Right ventricle myocardium superior (tissue), 1 donor: ENCODE results near the gene MAP1B. TPM values are rescaled to one million over a fixed set of nuclear protein-coding genes. Genes with fewer than 3 reads are reported as not detected.

Source experiments
- ATAC-seq: fragments of 200-7000 bp; cut with Tn5 transposase; one replicate; pipeline ENCODE4 v1.9.1; 2020; ENCODE audit warnings: mild to moderate bottlenecking; ENCODE audit not compliant: poor library complexity
- DNase-seq: peaks from one replicate; pipeline ENCODE4 v3.0.0-alpha.2; 2020
- intact Hi-C: fragments of 100-400 bp; cut with DNase I; formaldehyde crosslinking; loops from one replicate; pipeline ENCODE4 v1.11.2; 2022
- total RNA-seq: library from RNA; stranded (reverse); fragmentation: NEBNext Ultra II Directional; extraction: Animal tissue kit (Norgen Biotek cat#: 25700); gene quantifications from one replicate; pipeline ENCODE4 v1.2.1, GENCODE V29; 2021
- donor health status: DM: no; HTN: yes; CAD: no; lungs with severe emphysema.

The MAP1B gene
- total RNA-seq, 1 donor from 2014 or later = 49.7 TPM

DNA sequence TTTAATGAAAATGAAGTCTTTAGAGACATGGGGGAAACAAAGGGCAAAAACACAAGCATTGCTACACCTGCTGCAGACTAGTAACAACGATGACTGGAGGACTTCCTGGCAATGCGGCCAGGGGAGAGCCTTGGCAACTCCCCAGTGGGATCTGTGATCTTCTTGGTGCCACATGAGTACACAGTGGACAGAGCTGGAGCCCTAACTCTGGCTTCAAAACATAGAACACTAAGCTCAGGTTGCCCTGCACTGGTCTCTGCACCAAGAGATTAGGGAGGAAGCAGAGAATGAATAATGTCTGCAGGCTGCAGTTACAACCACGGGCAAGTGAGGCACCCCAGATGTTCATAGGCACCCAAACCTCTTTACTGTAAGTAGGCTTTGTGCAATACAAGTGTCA, 121.7 kb downstream of the MAP1B start:
- peak; percentile 53 for DNase-seq
- intact Hi-C loops = no loop called here

DNA sequence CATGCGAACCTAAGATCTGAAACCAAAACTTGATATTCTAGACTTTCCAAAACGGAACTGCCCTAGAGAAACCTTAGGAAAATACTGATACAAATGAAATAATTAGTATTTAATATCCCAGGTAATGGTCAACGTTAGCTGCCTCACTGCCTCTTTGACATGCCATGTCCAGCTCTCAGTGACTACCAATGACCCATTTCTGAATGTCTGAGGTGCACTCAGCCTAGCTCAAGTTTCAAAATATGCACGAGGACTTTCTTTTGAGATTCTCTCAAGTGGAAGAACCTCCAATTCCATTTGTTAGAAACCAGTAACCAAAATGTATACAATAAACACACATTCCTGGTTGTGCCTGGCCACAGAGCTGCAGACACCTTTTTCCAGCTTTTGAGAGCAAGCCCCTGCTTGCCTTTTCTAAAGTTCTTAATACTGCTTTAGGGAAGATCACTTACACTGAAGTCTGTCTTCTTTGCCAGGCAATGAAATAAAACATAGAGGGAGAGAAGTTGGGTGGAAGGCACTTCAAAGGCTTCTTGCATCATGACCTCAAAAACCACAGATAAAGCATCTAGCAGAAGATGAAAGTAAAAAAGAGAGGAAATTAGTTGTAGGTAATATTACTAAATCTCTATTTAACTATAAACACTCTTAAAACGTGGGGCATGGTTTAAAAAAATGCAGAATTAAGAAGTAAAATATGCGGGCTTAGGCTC, 124.9 kb downstream of the MAP1B start:
- no peak for ATAC-seq
- intact Hi-C loops = no loop called here
- DNase-seq = no peak

More for the DNA sequence above, 121.7 kb downstream of the MAP1B start:
- ATAC-seq = peak; percentile 76

DNA sequence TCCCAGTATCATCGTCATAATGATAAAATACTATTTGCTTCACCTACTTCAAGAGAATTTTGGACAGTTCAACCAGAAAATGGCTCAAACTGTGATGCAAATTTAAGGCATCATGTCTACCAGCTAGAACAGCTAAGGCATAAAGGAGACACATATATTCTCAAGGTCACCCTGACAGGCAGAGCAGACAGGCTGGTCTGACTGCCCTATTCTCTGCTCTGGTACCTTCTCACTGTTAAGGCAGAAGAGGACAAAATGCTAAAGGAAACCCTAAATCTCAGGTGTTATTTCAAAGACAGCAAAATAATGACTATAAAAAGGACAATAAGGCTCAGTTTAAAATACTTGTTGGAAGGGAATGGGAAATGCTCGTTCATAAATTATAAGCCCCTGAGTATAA, 125.6 kb downstream of the MAP1B start:
- intact Hi-C loops = no loop called here
- ATAC-seq = no peak
- DNase-seq = no peak

DNA sequence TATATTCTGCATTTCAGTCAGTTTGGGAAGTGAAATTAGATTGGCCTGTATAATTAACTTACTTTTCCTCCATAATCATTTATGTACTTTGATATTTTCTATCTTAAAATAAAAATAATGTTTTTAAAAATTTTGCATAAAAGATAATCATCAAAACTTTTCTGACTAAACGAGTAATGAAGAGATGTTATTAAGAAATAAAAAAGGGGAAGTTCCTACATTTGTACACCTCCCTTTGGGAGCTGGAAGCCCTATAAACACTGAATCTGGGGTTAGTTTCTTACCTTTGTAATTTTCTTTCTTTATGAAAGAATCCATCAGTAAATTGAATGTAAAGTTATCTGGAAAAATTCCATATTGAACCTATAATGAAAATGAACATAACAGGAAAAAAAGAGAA, 126.6 kb downstream of the MAP1B start:
- intact Hi-C loops = no loop called here
- ATAC-seq (no peak), DNase-seq (no peak)

DNA sequence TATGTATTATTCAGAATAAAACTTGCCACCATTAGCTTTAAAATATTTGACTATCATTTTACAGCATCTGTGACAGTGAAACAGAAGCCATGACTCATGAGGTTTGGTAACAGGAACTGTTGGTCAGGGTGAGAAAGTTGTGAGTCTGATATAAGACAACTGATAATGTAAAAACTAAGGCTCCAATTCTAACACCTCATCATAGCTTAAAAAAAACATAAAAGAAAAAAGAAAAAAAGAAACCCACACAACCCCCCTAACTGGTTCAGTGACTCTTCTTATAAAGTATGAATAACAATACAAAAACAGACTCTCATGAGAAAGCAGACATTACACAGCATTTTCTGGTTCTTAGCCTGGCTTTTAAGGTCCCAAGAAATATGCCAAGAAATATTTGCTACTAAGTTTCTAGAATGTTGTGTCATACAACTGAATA, 127.0 kb downstream of the MAP1B start:
- no peak for ATAC-seq
- no peak for DNase-seq
- intact Hi-C loops = no loop called here

DNA sequence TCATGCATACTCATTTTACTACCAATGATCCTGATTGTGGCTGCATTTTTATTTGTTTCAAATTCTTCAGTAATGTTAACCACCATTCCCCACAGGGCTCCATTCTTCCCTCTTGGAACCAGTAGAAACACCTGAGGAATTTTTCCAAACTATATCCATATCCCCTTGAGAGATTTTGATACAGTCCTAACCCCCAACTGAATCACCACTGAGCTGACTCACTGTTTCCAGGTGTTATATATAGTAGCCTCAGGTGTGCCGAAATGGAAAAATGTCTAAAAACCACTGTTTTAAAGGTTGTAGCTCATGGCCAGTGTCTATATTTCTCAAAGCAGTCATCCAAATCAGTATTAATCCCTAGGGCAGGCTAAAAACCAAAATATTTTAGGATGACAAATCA, 127.6 kb downstream of the MAP1B start:
- ATAC-seq = no peak
- DNase-seq = no peak
- intact Hi-C loops = no loop called here

DNA sequence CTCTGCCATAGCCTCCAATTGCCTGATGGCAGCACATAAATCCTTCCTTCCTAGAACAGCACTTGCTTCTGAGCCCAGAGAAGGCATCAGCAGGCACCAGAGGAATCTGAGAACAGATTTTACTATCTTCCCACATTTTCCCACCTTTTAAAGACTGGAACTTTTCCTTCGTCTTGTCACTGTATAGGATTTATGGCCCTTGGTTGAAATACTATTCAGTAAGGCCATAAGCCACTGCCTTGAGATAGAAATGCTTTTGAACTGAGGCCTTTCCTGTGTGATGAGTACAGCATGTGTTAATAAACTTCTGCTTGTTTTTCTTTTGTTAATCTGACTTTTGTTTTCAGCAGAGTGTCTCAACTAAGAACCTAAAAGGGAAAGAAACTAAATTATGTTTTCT, 128.4 kb downstream of the MAP1B start:
- DNase-seq = no peak
- intact Hi-C loops = no loop called here
- ATAC-seq = no peak

DNA sequence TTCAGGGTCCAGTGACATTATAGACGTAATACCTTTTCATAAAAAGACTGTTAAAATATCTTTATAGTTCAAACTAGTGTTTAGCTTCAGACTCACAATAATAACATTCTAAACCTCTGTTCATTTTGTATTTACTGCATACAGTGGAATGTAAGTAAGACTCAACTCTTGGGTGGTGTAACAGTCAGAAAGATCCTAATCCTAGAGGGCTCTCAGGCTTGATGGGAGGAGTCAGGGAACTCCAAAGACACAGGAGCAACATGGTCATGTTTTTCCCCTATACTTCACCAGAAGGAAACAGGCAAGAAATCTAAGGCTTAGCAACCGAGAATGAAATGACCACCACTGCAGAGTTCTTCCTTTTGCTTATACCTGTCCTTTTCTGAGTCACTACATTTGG, 130.1 kb downstream of the MAP1B start:
- no peak for ATAC-seq
- no peak for DNase-seq
- intact Hi-C loops = no loop called here

DNA sequence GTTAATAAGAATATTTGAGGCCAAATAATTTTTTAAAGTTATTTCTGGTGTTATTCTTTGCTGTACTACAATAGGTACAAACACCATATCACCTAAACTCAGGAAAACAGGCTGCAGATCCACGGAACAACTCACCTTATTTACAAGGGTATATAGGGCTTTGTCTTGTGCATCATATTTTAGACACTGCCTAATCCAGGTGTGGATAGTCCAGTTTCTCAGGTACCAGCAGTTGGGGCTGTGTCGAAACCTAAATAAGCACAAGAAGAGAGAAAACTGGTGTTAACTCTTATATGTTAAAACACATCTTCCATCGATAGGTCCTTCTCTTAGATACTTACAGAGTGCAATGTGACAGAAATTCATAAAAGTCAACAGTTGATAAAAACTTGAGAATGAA, 130.6 kb downstream of the MAP1B start:
- ATAC-seq (no peak), DNase-seq (no peak)
- intact Hi-C loops = no loop called here

DNA sequence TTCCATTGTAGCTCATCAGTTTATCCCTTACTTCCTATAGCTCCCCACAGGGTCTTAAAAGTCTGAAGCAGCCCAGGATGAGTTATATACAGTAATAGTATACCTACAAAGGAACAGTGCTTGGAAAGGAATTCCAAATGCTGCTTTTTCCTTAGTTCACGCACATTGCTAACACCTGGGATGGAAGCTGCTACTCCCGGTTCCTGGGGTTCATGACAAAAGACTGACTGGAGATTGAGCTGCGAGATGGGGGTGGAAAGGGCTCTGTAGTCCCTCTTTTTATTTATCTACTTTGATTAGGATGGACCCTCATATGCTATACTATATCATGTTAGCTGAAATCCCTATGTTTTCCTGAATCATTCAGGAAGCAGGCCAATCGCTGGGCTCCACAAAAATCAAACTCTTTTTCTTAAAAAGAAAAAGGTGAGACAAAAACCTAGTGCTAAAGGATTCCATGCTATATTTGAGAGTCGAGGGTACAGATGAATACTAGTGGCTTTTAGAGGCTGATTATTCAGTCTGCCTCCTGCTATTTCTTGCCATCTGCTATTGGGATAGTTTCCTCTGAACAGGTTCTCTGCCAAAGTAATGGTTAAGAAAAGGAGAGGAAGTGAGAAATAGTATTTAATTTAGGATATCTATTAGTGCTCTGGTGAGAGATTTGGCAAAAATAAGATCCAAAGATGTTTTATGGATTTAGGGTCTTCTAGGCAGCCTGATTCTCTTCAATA, 131.6 kb downstream of the MAP1B start:
- DNase-seq (no peak), ATAC-seq (no peak)
- intact Hi-C loops = no loop called here

DNA sequence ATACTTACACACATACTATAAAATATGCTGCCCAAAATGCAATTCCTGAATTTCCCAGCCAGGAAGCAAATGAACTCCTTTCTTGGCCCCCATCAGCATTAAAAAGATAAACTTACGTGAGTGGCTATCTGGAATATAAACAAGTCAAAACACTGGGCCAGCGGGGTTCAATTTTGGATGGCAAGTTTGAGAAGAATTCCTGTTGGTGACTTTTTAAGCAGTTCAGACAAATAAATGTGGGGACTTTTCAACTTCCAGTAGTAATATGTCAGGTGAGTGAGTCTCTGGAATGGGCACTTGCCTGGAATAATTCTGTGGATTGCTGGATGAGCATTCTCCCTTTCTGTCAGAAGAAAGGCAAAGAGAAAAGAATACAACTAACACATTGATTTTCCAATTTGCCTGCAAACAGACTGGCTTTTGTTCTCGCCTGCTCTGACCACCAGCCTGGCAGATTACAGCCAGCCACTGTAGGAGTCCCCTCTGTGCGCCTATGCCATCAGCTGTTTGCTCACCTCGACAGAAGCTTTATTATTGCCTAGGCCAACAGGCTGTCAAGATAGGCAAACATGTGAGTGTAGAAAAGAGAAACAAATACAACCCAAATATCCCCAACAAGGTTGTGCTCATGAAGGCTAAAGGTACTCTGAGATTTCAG, 134.2 kb downstream of the MAP1B start:
- intact Hi-C loops = no loop called here
- ATAC-seq (no peak), DNase-seq (no peak)

DNA sequence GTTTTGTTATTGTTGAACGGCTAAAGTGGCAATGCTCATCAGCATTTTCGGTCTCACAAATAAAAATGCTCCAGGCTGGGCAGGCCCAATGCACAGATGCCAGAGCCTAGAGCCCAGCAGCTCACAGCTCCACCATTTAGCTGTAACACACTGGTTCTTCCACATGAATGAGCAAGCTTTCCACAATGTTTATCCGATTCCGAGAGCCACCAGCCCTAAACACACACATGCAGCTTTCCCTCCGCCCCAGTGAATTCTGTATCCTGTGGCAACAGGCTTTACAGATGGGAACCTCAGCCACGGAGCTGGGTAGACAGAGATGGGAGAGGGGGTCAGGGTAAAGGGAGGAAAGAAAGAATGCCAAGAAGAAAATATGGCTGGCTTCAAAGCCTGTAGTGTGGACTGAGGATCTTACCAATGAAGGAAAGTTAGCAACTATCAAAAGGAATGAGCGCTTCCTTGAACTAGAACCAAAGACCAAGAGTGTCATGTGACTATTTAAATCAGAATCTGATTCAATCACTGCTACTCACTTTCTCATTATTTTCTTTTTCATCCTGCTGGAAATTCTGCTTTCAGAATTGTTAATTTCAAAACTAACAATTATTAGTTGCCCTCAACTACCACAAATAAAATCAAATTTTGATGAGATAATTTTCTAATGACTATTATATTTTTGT, 135.7 kb downstream of the MAP1B start:
- ATAC-seq = no peak
- intact Hi-C loops = no loop called here
- no peak for DNase-seq

DNA sequence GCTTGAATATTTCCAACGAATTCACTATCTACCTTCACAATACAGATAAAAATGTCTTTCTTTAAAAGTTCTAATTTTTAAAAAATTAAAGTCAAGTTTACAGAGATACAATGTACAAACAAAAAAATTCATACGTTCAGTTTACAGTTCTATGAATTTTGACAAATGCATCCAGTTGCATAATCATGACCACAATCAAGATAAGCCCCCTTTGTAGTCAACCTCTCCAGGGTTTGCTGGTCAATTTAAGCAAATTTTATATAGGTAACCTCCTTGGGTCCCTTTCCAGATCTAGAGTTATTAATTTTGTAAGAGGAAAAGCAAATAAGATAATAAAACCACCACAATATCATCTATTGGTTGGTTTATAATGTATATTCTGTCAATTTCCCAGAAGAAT, 136.4 kb downstream of the MAP1B start:
- DNase-seq = no peak
- intact Hi-C loops = no loop called here
- ATAC-seq = no peak

DNA sequence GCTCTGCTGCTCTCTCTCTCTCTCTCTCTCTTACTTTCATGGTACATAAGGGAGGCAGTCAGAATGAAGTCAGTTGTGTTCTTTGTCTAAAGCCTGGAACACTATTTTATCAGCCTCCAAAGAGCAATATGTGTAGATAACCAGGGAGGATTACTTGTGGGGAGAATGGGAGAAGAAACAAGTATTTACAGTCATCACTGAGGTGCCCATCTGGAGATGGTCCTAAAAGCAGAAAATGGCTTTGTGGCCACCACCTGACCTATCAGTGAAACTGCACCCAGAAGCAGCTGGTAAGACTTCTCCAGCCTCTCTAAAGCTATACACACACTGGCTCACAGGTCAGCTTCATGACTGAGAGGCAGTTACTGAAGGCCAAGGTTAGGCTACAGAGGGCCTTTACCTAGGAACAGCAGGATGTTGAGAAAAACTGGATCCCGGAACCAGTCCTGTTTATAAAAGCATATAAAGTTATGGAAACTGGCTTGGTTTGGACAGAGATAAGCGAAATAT, 137.6 kb downstream of the MAP1B start:
- DNase-seq = no peak
- peak; percentile 80 for ATAC-seq

DNA sequence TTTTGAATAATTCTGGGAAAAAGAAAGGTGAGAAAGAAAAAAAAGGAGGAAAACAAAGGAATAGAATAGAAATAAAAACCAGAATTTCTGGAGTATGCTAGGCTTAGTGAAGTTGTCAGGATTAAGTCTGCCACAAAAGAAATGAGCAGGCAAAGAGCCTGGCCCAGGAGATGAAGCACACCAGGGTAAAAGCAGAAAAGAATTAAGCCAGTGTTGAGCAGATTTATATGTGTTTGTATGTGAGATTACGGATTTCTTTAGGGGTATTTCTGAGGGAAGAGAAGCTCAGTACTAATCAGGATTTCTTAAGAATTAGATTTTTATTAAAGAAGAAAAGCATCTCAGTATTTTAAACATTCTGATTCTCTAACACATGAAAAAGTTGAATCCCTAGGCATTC, 138.3 kb downstream of the MAP1B start:
- no peak for ATAC-seq
- DNase-seq = no peak
- intact Hi-C loops = no loop called here

More for the DNA sequence above, 137.6 kb downstream of the MAP1B start:
- intact Hi-C loops = no loop called here

DNA sequence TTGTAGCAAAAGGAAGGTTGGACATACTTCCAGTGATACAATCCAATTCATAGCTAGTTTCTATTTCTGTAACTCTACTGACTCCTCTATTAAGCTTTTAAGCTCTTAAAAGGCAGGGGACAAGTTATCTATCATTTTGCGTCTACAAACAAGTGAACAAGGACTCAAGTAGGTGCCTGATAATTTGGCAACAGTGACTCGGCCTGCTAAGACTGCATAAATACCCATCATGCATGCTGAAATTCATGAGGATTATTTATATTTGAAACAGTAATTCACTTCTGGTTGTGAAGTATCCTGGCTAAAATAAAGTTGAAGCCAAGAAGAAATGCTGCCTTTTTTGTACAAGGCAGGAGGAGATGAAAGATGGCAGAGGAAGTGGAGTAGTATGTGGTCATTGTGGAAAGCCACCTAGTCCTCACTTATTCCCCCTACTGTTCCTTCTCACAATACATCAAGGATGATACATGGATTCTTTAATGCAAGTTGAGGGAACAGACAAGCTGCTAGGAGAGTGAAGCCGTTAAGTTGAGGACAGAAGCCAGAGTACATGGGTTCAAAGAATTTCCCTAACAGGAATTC, 138.8 kb downstream of the MAP1B start:
- DNase-seq (no peak), ATAC-seq (peak; percentile 61)
- intact Hi-C loops = no loop called here

DNA sequence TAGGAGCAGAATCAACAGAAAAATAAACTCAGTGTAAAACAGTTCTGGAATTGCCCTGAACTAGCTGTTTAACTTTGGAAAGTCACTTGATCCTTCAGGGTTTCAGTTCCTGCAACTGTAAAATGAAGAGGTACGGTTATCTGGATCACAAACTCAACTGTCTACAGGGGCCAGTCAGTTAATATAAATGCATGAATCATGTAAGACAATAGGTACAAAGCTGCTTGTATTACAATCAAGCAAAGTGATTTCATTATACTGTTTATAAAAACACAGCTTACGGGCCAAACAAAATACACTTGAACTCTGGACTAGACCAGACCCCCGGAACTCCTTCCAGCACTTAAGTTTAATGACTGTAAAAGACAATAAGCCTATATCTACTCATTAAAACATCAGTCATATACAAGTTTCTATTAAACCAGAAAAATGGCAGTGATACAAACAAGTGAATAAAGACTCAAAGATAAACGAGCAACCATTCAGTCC, 139.7 kb downstream of the MAP1B start:
- intact Hi-C loops = no loop called here
- ATAC-seq (no peak), DNase-seq (no peak)

DNA sequence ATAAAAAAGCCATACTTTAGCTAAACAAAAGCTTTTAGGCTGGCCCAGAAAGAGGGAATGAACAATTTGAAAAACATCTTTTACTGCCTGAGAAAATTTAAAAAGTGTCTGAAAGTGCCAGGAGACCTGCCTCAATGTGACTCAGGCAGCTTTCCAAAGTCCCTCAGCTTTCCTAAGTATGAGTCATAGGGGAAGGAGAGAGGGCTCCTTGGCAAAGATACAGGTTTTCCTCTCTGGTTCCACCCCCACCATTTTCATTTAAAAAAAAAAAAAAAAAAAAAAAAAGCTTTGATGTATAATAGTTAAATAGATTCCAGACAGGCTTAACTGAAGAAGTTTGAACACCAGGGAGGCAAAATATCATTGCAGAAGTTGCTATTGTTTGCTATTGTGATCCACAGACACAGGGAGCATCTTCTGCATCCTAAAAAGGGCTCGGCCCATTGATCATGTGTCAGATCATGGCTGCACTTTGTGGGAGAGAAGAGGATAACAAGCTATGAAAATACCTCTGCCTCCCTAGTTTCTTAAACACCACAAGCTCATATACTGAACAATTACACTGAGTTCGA, 141.2 kb downstream of the MAP1B start:
- intact Hi-C loops = no loop called here
- no peak for DNase-seq
- ATAC-seq = peak; percentile 50
